Adrenal gland (tissue), 12 donors: Measurements from ENCODE around the gene MOV10L1. TPM values are rescaled to one million over a fixed set of nuclear protein-coding genes. Genes with fewer than 3 reads are reported as not detected.

Source experiments
- DNase-seq, 7 donors: peaks; one replicate each; pipeline ENCODE4 v3.0.0-alpha.2; 2019 to 2020
- H3K27ac ChIP-seq, 5 donors: fragments of 200-600 bp; sonication (generic) in 4 of 5; 1 replicate in 3 of 5; 2 replicates in 2 of 5; pipeline versions ENCODE4 v1.5.1 to v1.8.0; 2016 to 2020; ENCODE audit warnings: mild to moderate bottlenecking in 1 of 5
- H3K27me3 ChIP-seq: fragments of 200-600 bp; 2 replicates; pipeline ENCODE4 v1.8.0; 2021
- H3K36me3 ChIP-seq, 2 donors: fragments of 200-600 bp; replicated peaks in 1 of 2; 1 replicate in 1 of 2; 2 replicates in 1 of 2; pipeline versions ENCODE4 v1.5.1 to v1.8.0; 2018 to 2022
- H3K4me1 ChIP-seq, 2 donors: fragments of 200-600 bp; replicated peaks in 1 of 2; 1 replicate in 1 of 2; 2 replicates in 1 of 2; pipeline versions ENCODE4 v1.5.1 to v1.8.0; 2018 to 2021
- H3K4me3 ChIP-seq, 4 donors: fragments of 200-600 bp; sonication (generic) in 3 of 4; one replicate each; pipeline ENCODE4 v1.5.1; 2016 to 2018
- H3K9me3 ChIP-seq, 3 donors: fragments of 200-600 bp; sonication (generic) in 1 of 3; replicated peaks in 1 of 3; 1 replicate in 2 of 3; 2 replicates in 1 of 3; pipeline versions ENCODE4 v1.5.1 to v1.8.0; 2016 to 2021
- CTCF ChIP-seq, 6 experiments: fragments of 450-650 bp in 4 of 6; fragments of 200-600 bp in 2 of 6; sonication (generic) in 1 of 6; IDR thresholded peaks; 1 replicate in 5 of 6; 2 replicates in 1 of 6; pipeline versions ENCODE4 v1.5.1 to v1.8.0; 2016 to 2021; ENCODE audit warnings: antibody characterized with exemption in 6 of 6, mild to moderate bottlenecking in 2 of 6, moderate library complexity in 1 of 6
- POLR2A ChIP-seq, 2 donors: fragments of 450-650 bp; IDR thresholded peaks; one replicate each; pipeline ENCODE4 v1.6.1; 2017; ENCODE audit warnings: antibody characterized with exemption in 2 of 2, mild to moderate bottlenecking in 2 of 2, moderate library complexity in 1 of 2
- WGBS, 4 donors: extraction: QIAGEN DNeasy Blood & Tissue Kit in 2 of 4; methylation state at CpG; one replicate each; pipeline versions ENCODE4 v1.1.5 to v1.1.7; 2013 to 2017; 5-methylcytosine and 5-hydroxymethylcytosine counted together
- intact Hi-C, 2 donors: fragments of 100-400 bp; cut with DNase I; formaldehyde crosslinking; loops; one replicate each; pipeline versions ENCODE4 v1.14.1 to v1.15.0; 2022 to 2023
- polyA plus RNA-seq, 3 donors: library from polyadenylated mRNA; stranded (reverse); fragments of 200-250 nt in 2 of 3; fragments of 350-450 nt in 1 of 3; fragmentation: Illumina TruSeq in 1 of 3; extraction: RNeasy Lipid Tissue Mini Kit (QIAGEN cat#74804) in 1 of 3; gene quantifications; one replicate each; pipeline ENCODE4 v1.2.3, GENCODE V29; 2013 to 2014
- total RNA-seq, 9 donors: library from RNA; depleted of rRNA in 4 of 9; stranded (reverse); fragments of >200 nt in 4 of 9; fragments of 120-200 nt in 1 of 9; fragmentation: NEBNext Ultra II Directional in 1 of 9; extraction: Animal tissue kit (Norgen Biotek cat#: 25700) in 1 of 9; gene quantifications; one replicate each; pipeline versions ENCODE4 v1.1.0 to v1.2.4, GENCODE V29; 2013 to 2023
- donor health status: healthy with polysubstance abuse.
- donor health status: Bipolar disorder and iron deficiency.
- donor health status: DM: yes; HTN: yes; CAD: no.
- donor health status: DM: no; HTN: no; CAD: no.
- donor health status: DM: no; HTN: no; CAD: no.
- donor health status: DM: yes; HTN: yes; CAD: no.

The MOV10L1 gene
- total and polyA plus RNA-seq, 12 donors, result 0.14 to 0.74 (median 0.40) TPM; not detected in 5

- no peak for TF ChIP-seq CTCF (IDR thresholded peaks at IDR 0.05)
- TF ChIP-seq POLR2A (IDR thresholded peaks at IDR 0.05), result no peak
- DNase-seq, result peak in 1 of 7 donors; percentile 23
- intact Hi-C loops, result no loop called here
- WGBS, 4 donors, result 82 to 88% (median 84%) methylated on average over 13 to 19 of the region's 19 CpGs
- Histone ChIP-seq H3K4me1 (peaks cover 0 to 6% of the 10 kb centered on the region in 2 donors), H3K27me3 (peaks cover 5% of the 10 kb centered on the region), H3K9me3 (no peaks in the 10 kb centered on the region), H3K27ac (no peak overlapping the region), H3K4me3 (no peak overlapping the region), H3K36me3 (no peaks in the 10 kb centered on the region)
Measured at GRCh38 chr22:50117168-50117762, 27.5 kb downstream of the MOV10L1 start.

GRCh38 chr22:50118129-50118528 lies 28.3 kb downstream of the MOV10L1 start:
- H3K36me3 ChIP-seq, result no peaks in the 10 kb centered on the region
- TF ChIP-seq CTCF (IDR thresholded peaks at IDR 0.05) (no peak), POLR2A (IDR thresholded peaks at IDR 0.05) (no peak)
- DNase-seq, result peak in 1 of 7 donors; percentile 3
- peaks cover 0 to 6% of the 10 kb centered on the region in 2 donors for H3K4me1 ChIP-seq
- WGBS, 4 donors, result 60 to 81% (median 66%) methylated on average over 3 of the region's 3 CpGs
- intact Hi-C loops, result no loop called here
- no peaks in the 10 kb centered on the region for H3K9me3 ChIP-seq
- no peak overlapping the region for H3K4me3 ChIP-seq
- H3K27ac ChIP-seq, result no peak overlapping the region
- H3K27me3 ChIP-seq, result peaks cover 4% of the 10 kb centered on the region

GRCh38 chr22:50118557-50119168 lies 28.9 kb downstream of the MOV10L1 start:
- intact Hi-C loops, result no loop called here
- peak in 6 of 7 donors; percentile 57 to 72 (median 67) for DNase-seq
- 12 to 28% (median 19%) methylated on average over 8 to 10 of the region's 10 CpGs for WGBS, 4 donors

More at GRCh38 chr22:50118557-50119168, 28.9 kb downstream of the MOV10L1 start:
- Histone ChIP-seq H3K9me3 (no peaks in the 10 kb centered on the region), H3K27ac (no peak overlapping the region), H3K27me3 (peaks cover 4% of the 10 kb centered on the region), H3K4me3 (no peak overlapping the region), H3K4me1 (peaks cover 0 to 6% of the 10 kb centered on the region in 2 donors), H3K36me3 (no peaks in the 10 kb centered on the region)
- TF ChIP-seq CTCF (IDR thresholded peaks at IDR 0.05), result no peak
- TF ChIP-seq POLR2A (IDR thresholded peaks at IDR 0.05), result no peak
